ENCODE data around the gene TMTC2. TPM values are rescaled to one million over a fixed set of nuclear protein-coding genes. Genes with fewer than 3 reads are reported as not detected.
"Not testable (repeated sequence)": the region's sequence is repeated elsewhere in the genome, so short reads cannot be mapped to it uniquely, and the experiment has no call there.

The TMTC2 gene
- total RNA-seq, 1 donor from 2014 or later: 2.2 TPM

GRCh38 chr12:82804601-82805000 is 117.9 kb downstream of the TMTC2 start:
- ATAC-seq (ENCODE audit: low read depth): no peak
- no peaks in the 10 kb centered on the region for H3K4me1 Mint-ChIP-seq
- ChIA-PET POLR2A (no interaction called here), CTCF (no interaction called here)
- TF ChIP-seq CTCF (IDR thresholded peaks at IDR 0.05): no peak
- H3K9me3 Mint-ChIP-seq: peaks cover under 1% of the 10 kb centered on the region
- H3K27ac Mint-ChIP-seq: no peak overlapping the region
- no peaks in the 10 kb centered on the region for H3K36me3 Mint-ChIP-seq (ENCODE audit: low read depth)
- H3K27me3 Mint-ChIP-seq: no peaks in the 10 kb centered on the region
- H3K4me3 Mint-ChIP-seq: no peak overlapping the region
- intact Hi-C loops (cut with micrococcal nuclease): no loop called here
- no peak for DNase-seq

GRCh38 chr12:82805004-82805403 is 118.3 kb downstream of the TMTC2 start:
- H3K36me3 Mint-ChIP-seq (ENCODE audit: low read depth); H3K4me1 Mint-ChIP-seq; DNase-seq; H3K9me3 Mint-ChIP-seq; H3K27ac Mint-ChIP-seq; POLR2A ChIA-PET; H3K4me3 Mint-ChIP-seq; intact Hi-C loops (cut with micrococcal nuclease); CTCF ChIA-PET; ATAC-seq (ENCODE audit: low read depth); H3K27me3 Mint-ChIP-seq: not testable (repeated sequence)

- POLR2A ChIA-PET: no interaction called here
- intact Hi-C loops (cut with micrococcal nuclease): no loop called here
- H3K4me3 Mint-ChIP-seq: no peak overlapping the region
These were observed 119.2 kb downstream of the TMTC2 start for GRCh38 chr12:82805812-82806497.

GRCh38 chr12:82807132-82807737 is 120.5 kb downstream of the TMTC2 start:
- CTCF ChIA-PET: no interaction called here
- intact Hi-C loops (cut with micrococcal nuclease): no loop called here
- ATAC-seq (ENCODE audit: low read depth) (no peak), DNase-seq (no peak)
- no peaks in the 10 kb centered on the region for H3K9me3 Mint-ChIP-seq
- H3K36me3 Mint-ChIP-seq (ENCODE audit: low read depth): no peaks in the 10 kb centered on the region
- H3K4me3 Mint-ChIP-seq: no peak overlapping the region
- no peak for TF ChIP-seq CTCF (IDR thresholded peaks at IDR 0.05)
- H3K27ac Mint-ChIP-seq: no peak overlapping the region
- no peaks in the 10 kb centered on the region for H3K4me1 Mint-ChIP-seq
- POLR2A ChIA-PET: no interaction called here
- H3K27me3 Mint-ChIP-seq: no peaks in the 10 kb centered on the region

More at GRCh38 chr12:82805812-82806497, 119.2 kb downstream of the TMTC2 start:
- Mint-ChIP-seq H3K27ac (no peak overlapping the region), H3K4me1 (no peaks in the 10 kb centered on the region), H3K27me3 (no peaks in the 10 kb centered on the region), H3K36me3 (ENCODE audit: low read depth) (no peaks in the 10 kb centered on the region), H3K9me3 (no peaks in the 10 kb centered on the region)
- CTCF ChIA-PET: no interaction called here
- DNase-seq (no peak), ATAC-seq (ENCODE audit: low read depth) (no peak)
- no peak for TF ChIP-seq CTCF (IDR thresholded peaks at IDR 0.05)

- intact Hi-C loops (cut with micrococcal nuclease): no loop called here
- TF ChIP-seq CTCF (IDR thresholded peaks at IDR 0.05): no peak
- Mint-ChIP-seq H3K4me1 (no peaks in the 10 kb centered on the region), H3K9me3 (no peaks in the 10 kb centered on the region), H3K36me3 (ENCODE audit: low read depth) (no peaks in the 10 kb centered on the region), H3K4me3 (no peak overlapping the region), H3K27ac (no peak overlapping the region), H3K27me3 (no peaks in the 10 kb centered on the region)
- DNase-seq: no peak
- CTCF ChIA-PET: no interaction called here
- POLR2A ChIA-PET: no interaction called here
- no peak for ATAC-seq (ENCODE audit: low read depth)
These were observed 123.9 kb downstream of the TMTC2 start for GRCh38 chr12:82810568-82810967.

Measured in activated B cell treated with CpG ODN at 0.5 μM for 24 hours (primary cell).